Activated CD4-positive, alpha-beta T cell treated with anti-CD3 and anti-CD28 coated beads, Interleukin-2, amount 50 U/mL, for 4 hours (primary cell): ENCODE data around the gene HIVEP3.

Source experiments
- DNase-seq, 2 experiments: peaks; one replicate each; pipeline ENCODE4 v3.0.0-alpha.2; 2020

Gene HIVEP3

DNA sequence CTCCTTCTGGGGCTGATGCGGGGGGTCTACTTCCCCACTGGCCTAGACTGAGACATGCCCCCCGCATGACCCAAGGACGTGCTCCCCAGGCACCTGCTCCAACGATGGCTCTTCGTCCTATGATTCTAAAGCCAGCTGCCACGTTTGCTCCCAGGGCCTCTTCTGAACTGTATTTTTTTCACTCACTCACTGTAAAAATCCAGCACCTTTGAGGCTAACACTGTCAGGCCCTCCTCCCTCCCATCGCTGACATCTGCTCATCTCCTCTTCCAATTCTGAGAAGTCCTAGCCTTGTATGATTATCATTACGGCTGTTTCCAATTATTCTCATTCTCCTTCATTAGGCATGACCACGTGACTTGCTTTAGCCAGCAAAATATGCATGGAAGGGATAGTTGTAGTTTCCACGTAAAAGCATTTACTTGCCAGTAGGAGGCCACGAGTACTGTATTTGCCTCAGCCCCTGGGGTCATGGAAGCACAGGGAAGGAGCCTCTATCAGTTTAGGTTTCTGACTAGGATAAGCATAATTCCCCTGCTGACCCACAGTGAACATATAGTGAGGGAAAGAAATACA lies 415.1 kb downstream of the HIVEP3 start:
- no peak for DNase-seq

DNA sequence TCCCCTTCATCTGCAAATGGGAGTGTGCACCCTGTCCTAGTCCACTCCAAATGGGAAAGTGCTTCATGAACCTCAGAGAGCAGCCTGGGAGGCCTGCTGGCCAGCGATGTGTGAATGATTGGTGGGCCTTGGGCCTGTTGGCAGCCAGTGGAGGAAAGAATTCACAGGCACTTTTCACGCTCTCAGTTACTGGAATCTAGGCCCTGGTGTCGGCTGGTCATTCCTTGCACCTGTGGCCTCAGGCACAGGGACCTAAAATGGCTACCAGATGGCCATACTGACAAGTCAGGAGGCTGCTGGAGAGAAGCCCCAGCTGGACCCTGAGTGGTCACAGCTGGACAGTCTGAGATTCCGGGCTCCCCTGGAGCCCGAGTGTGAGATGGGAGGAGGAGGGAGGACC lies 415.8 kb downstream of the HIVEP3 start:
- DNase-seq: no peak

DNA sequence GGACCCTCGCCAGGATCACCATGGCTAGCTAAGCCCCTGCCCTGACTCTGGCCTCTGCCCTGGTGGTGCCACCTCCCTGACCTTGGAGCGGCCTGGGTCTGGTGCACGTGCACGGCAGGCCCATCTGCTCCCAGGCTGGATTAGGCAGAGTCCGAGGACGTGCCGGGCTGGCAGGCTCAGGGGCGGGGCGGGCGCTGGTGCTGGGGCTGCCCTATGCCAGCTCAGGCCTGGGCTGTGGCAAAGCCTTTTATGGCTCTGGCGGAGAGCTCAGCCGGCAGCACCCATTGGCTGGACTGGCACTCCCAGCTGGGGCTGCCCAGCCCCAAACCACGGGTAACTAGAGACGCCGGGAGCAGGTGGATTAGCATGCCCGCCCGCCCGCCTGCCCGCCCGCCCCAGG lies 417.1 kb downstream of the HIVEP3 start:
- no peak for DNase-seq

DNA sequence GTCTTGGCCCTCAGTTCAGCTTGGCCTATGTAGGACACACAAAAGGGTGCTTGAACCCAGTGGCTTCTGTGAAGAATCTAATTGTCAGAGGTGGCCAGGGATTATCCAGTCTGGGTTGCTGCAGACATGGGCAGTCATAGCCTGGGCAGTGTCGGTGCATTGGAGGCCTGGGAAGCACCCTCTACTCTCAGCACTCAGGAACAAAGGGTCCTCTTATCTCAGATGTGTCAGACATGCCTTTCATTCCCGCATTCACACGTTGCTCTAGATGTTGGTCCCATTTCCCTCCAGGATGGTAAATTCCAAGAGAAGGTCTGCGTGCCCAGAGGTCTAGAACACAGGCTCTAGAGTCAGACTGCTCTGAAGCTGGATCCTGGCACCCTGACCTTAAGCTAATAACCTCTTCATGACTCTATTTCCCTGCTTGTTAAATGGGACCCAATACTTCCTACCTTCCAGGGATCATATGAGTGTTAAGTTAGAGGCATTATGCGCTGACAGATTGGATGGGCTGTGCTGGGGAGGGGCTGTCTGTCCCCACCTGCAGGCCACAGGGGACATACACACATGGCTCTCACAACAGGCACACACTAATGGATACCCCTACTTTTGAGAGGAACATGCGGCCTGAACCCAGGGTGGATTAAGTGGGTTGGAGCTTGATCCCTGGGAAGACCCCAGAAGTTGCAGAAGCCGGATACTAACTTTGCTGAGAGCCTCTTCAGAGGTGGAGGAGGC lies 417.8 kb downstream of the HIVEP3 start:
- no peak for DNase-seq

DNA sequence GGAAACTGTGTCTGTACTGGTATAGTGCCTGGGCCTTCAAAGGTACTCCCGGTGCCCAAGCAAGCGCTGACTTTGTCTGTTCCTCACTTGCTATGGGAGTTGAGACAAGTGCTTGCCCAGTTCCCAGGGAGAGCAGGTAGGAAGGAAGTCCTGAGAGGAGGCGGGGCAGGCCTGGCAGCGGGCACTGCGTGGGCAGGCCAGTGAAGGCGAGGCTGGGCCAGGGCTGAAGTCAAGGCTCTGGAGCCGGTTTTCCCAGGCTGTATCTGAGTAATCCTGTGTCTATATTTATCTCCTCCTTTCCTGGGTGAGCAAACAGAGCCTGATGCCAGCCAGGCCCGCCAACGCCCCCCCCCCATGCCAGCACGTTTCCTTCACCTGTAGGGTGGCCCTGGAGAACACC lies 418.3 kb downstream of the HIVEP3 start:
- DNase-seq: no peak

DNA sequence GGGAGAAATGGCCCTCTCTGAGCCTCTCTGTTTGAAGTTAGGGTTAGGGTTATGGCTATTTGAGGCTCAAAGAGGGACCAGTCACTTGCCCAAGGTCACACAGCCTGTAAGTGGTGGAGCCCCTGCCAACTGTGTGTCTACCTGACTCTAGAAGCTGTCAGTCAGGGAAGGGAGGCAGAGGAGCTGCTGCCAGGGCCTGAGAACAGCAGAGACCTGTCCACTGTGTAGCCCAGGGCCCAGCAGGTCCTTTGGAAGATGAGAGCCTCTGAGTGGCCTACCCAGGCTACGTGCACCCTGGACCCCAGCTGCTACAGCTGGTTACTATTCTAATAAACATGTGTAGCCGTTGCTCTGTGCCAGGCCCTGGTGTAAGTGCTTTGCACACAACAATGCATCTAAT lies 419.1 kb downstream of the HIVEP3 start:
- DNase-seq: no peak

DNA sequence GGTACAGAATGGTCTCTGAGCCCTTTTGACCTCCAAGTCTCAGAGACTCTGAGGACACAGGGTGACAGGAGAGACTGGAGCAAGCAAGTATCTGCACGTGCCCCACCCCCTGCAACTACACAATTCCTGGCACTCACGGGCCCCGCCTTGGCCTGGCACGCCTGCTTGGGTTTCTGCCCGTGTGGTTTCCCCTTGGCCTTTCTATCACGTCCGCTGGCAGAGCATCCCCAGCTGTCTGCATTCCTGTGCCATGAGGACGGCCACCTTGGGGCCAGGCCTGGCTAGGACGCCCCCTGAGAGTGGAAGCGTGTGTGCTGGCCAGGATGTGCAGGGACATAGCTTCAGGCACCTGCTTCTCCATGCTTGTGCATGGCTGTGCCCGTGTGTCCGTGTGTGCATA lies 419.9 kb downstream of the HIVEP3 start:
- no peak for DNase-seq

DNA sequence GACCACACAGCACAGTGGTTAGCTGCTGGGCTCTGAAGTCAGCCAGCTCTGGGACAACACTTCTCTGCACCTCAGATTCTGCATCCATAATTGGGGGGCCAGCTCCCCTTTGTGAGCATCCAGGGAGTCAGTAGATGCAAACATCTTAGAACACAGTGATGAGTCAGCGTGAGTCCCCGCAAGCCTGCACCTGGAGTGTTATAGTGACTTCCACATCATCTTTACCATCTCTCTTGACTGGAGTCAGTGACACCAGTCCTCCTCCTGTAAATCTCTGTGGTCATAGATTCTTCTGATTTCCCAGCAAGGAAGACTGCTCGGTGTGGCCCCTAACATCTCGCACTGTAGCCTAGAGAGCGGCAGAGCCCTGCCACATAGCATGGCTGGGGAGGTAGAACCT lies 420.3 kb downstream of the HIVEP3 start:
- DNase-seq: no peak

DNA sequence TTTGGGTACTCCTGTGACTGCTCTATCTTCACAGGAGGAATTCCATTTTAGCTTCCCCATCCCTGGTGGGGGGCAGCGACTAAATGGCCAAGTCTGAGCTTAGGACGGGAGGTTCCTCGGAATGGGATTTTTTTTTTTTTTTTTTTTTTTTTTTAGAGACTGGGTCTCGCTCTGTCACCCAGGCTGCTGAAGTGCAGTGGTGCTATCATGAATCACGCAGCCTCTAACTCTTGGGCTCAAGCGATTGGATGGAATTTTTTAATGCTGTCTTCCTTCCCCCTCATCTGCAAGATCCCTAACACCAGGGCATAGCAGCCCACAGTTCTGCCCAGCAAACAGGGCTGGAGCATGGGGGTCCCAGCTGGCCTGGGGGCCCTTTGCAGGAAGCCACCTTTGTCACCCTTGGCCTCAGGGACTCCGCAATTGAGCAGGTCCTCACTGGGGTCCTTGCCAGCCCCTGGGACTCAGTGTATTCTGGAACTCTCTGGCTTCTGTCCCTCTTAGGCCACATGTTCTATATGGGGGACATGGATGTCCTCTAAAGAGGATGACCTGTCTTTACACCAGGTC lies 421.2 kb downstream of the HIVEP3 start:
- no peak for DNase-seq

DNA sequence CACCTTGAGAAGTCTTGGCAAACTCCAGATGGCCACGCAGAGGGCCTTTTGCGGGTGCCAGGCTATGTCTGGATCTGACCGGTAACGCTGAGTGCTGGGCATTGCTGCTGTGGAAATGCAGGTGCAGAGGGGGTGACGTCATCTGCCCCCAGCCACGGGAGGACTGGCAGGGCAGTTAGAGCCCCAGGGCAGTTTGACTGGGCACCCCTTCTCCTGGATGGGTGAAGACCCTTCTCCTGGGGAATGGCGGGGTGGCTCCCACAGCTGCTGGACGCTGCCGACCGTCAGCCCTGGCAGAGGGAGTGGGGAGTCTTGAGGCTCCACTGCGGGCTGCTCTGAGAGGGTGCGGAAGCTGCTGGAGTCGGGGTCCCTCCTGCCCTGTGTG lies 421.7 kb downstream of the HIVEP3 start:
- no peak for DNase-seq

DNA sequence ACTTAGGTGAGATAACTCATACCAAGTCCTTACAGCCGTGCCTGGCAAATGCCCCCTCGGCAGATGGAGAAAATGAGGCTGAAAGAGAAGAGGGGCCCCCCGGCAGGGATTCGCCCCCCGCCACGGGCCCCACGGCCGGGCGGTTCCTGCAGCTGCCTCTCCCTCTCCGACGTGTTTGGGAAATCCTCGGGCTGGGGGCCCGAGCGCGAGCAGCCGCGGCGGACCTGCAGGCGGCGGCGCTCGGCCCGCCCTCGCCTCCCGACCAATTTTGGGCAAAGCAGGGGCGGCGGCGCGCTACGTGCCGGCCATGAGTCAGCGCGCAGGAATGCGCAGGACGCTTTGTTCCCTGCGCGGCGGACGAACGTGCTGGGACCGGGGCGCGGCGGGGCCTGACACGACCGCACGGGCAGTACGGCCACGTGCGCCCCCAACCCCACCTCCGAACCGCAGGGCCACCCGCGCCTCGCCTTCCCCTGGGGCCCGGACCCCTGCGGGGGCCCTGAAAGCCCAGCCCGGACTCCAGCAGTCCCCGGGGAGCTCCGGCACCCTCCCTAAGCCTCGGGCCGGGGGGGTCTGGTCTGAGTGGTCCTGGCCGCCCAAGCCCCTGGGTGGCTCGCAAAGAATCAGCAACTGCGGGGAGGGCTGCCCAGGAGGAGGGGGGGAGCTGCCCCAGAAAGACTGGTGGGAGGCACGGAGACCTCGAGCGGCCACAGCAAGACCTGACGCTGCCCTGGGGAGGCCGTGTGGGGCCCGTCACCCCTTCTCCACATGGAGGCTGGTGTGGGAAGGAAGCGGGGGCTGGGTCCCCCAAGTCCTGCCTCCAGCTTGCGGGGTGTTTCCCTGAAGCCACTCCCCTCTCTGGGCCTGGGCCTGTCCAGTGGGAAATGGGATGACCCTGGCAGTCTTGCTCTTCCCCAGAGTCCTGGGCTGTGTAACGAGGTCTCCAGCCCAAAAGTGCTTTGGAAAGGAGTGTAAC lies 422.4 kb downstream of the HIVEP3 start:
- no peak for DNase-seq

DNA sequence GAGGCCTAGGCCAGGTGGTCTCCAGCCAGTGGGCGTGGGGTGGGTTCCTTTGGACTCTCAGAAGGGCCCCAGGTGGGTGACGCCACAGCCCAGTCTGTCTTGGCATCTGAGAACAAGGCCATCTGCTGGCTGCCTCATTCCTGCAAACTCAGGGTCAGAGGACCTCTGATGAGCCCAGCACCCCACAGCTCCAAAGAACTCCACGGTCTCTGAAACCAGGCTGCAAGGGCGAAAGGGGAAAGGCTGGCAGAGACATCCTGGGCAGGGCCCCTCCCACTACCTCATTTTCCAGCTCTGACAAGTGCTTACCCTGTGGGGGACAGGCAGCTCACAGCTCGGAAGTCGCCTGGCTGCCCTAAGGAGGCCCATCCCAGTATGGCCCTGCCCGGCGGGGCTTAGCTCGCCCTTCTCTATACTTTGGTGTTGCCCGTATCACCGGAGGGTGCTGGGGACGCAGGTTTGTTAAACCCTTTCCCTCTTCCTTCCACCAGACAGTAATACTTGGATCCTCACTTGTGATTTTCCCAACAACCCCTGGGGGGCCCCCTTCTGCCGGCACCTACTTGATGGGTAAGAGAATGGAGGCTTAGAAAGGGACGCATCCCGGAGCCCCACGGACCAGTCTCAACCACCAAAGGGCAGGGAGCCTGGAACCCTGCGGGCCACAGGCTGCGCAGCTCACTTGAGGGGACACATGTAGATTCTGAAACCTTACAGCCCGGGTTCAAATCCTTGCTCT lies 423.3 kb downstream of the HIVEP3 start:
- no peak for DNase-seq

DNA sequence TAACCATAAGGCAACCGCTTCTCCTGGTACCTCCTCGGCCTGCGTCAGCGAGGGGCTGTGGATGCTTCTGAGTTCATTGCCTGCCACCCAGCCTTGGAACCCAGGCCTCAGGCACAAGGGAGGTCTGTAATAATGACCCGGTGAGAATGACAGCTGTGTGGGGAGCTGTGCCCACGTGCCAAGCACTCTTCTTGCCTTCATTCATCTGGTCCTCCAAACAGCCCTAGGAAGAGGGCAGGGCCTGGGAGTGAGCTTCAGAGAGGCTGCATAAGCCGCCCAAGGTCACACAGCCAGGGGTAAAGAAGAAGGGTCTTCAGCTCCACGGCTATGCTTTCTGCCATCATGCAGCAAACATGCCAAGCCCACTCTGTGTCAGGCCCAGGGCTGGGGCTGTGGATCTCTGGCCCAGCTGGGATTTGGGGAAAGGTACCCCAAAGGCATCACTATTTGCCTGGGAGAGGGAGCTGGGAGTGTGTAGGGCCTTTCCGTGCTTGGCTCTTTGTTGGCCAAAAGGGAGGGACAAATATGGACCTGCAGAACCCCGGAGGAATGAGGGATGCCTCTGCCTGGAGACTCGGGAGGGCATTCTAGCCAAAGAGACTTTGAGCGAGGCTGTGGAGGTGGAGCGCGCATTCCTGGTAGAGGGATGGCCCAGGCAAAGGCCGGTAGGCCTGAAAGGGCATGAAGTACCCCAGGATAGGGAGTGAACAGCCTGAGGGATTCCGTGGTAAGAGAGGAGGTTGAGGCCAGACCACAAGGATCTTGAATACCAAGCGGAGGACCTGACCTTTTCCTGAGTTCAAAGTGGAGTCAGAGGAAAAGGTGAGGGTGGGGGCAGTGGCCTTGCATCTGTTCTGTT lies 424.1 kb downstream of the HIVEP3 start:
- no peak for DNase-seq

DNA sequence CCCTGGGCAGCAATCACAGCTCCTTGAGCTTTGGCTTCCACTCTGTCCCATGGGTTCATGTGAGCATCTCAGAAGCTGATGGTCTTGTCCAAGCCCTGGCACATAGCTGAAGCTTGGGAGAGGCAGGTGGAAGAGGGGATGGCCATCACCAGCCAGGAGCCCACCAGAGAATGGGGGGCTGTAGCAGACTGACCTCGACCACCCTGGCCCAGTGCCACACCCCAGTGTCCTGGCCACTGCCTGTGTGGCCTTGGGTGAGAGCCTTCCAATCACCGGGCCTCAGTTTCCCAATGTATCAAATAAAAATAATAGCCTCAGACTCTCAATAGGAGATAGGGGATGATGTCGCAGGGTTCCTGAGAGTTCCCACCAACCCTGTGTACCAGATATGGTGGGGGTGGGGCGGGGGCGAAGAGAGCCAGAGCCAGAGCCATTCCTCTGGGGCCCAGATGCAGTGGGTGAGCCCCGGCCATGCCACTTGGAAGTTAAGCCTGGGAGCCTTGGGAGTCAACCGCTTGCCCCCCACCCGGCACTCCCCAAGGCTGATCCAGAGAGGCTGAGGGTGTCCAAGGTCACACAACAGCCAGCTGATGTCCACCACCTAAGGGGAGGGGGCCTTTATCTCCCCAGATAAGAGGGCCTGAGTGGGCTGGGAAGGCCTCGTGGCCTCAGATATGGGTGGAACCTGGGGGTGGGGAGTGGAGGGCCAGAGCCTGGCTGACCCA lies 424.9 kb downstream of the HIVEP3 start:
- DNase-seq: no peak

DNA sequence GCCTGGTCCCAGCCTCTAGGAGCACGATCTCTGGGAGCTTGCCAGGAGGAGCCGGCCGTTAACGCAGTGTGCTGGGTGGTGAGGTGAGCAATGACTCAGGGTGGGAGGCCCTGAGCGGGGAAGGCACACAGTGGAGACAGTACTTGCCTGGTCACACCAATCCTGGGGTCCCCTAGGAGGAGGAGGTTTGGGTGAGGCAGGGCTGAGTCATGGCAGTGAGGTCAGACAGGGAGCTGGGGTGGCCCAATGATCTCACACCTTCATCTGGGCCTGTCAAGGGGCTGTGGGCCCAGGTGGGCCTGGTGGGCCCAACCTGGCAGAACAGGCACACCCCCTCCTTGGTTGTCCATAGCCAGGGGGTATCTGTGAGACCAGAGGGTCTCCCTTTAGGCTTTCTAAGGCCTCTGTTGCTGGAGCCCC lies 425.6 kb downstream of the HIVEP3 start:
- DNase-seq: no peak

DNA sequence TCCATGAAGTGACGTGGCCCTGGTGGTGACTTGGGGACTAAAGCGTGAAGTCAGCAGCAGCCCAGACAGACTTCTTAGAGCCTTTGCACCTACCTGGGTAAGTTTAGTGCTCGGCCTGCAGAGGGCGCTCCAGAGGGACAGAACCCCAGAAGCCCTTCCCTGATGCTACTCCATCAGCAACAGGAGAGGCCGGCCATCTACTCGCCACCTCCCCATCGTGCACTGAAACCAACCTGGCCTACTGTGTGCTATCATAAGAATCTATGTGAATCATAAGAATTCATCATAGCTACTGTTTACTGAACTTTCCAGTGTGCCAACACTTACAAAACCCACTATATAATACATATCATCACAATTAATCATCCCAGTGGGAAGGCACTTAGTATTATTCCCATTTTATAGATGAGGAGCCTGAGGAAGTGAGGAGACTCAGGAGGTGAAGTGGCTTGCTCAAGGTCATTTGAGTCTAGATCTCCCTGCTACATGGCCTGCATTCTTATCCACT lies 426.3 kb downstream of the HIVEP3 start:
- DNase-seq: peak in 1 of 2 experiments; percentile 9

DNA sequence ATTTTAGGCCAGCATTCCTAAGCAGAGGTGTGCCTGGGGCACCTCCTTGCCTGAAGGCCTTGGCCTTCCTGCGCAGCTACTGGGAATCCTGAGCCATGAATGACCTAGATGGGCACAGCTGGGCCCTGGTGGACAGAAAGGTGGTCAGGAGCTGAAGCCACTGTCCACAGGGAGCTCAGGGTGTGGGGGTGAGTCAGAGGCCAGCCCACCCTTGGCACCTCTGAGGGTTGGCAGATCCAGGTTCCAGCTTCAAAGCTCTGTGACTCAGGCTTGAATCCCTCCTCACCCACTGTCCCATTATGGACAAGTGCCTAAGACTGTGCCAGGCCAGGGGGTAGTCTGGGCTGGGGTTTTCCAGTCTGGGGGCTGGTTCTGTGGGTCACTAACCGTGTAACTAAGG lies 427.8 kb downstream of the HIVEP3 start:
- DNase-seq: no peak

DNA sequence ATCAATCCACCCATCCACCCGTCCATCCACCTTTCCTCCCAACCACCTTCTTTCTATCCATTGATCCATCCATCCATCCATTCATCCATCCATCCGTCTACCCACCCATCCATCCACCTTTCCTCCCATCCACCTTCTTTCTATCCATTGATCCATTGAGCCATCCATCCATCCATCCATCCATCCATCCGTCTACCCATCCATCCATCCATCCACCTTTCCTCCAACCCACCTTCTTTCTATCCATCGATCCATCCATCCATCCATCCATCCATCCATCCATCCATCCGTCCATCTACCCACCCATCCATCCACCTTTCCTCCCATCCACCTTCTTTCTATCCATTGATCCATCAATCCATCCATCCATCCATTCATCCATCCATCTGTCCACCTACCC lies 429.2 kb downstream of the HIVEP3 start:
- no peak for DNase-seq

DNA sequence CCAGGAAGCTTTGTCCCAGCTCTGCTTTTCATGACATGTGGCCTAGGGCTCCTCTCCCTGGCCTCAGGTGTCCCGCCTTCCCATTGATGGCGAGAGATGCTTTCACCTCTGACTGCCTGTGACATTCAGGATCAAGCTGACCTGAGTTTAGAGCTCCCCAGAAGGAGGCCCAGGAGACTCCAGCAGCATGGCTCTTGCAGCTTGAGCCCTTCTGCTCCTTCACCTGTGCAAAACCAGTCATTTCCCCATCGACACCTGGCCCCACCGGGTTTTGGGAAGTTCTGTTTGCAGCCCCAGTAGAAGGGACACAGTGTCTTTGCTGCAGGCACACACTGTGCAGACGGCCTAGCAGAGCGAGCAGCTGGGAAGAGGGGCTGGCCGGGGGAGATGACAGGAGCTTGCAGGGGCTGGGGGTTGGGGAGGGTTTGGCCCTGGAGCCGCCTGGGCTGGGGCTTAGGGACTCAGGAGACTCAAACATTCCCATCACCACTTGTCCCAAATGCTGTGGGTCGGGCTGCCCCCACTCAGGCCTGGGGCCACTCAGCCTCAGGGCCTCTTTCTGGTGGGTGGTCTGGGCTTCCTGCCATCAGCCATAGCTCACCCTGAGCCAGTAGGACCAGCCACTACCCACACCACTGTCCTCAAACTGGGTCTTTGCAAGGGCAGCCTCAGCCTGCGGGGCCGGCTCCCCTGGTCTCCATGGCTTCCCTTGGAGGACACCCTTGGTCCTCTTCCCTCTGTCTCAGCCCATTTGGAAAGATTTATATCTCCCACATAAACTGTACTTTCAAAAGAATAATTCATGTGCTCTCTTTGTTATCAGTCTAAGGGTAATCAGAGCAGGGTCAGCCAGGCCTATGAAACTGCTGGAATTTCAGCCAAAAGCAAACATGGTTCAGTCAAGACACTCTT lies 430.4 kb downstream of the HIVEP3 start:
- no peak for DNase-seq
